KOPT-K1 (cell line): ENCODE data around the gene NCBP1.
"Not testable (repeated sequence)": the region's sequence is repeated elsewhere in the genome, so short reads cannot be mapped to it uniquely, and the experiment has no call there.

Experiments used
- H3K27ac ChIP-seq: fragments of 200-600 bp; sonication (generic); 2 replicates; pipeline ENCODE4 v1.5.1; 2016; ENCODE audit warnings: antibody characterized with exemption, mild to moderate bottlenecking, low read depth, low read length; ENCODE audit not compliant: poor library complexity, severe bottlenecking
- H3K36me3 ChIP-seq: fragments of 200-600 bp; sonication (generic); 2 replicates; pipeline ENCODE4 v1.5.1; 2017; ENCODE audit warnings: antibody characterized with exemption, mild to moderate bottlenecking, low read length, moderate library complexity; ENCODE audit not compliant: insufficient read depth
- H3K9me3 ChIP-seq: fragments of 200-600 bp; sonication (generic); 2 replicates; pipeline ENCODE4 v1.5.1; 2017; ENCODE audit warnings: antibody characterized with exemption, low read length, mild to moderate bottlenecking; ENCODE audit not compliant: insufficient read depth, poor library complexity, severe bottlenecking

Gene NCBP1, protein sequence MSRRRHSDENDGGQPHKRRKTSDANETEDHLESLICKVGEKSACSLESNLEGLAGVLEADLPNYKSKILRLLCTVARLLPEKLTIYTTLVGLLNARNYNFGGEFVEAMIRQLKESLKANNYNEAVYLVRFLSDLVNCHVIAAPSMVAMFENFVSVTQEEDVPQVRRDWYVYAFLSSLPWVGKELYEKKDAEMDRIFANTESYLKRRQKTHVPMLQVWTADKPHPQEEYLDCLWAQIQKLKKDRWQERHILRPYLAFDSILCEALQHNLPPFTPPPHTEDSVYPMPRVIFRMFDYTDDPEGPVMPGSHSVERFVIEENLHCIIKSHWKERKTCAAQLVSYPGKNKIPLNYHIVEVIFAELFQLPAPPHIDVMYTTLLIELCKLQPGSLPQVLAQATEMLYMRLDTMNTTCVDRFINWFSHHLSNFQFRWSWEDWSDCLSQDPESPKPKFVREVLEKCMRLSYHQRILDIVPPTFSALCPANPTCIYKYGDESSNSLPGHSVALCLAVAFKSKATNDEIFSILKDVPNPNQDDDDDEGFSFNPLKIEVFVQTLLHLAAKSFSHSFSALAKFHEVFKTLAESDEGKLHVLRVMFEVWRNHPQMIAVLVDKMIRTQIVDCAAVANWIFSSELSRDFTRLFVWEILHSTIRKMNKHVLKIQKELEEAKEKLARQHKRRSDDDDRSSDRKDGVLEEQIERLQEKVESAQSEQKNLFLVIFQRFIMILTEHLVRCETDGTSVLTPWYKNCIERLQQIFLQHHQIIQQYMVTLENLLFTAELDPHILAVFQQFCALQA

DNA sequence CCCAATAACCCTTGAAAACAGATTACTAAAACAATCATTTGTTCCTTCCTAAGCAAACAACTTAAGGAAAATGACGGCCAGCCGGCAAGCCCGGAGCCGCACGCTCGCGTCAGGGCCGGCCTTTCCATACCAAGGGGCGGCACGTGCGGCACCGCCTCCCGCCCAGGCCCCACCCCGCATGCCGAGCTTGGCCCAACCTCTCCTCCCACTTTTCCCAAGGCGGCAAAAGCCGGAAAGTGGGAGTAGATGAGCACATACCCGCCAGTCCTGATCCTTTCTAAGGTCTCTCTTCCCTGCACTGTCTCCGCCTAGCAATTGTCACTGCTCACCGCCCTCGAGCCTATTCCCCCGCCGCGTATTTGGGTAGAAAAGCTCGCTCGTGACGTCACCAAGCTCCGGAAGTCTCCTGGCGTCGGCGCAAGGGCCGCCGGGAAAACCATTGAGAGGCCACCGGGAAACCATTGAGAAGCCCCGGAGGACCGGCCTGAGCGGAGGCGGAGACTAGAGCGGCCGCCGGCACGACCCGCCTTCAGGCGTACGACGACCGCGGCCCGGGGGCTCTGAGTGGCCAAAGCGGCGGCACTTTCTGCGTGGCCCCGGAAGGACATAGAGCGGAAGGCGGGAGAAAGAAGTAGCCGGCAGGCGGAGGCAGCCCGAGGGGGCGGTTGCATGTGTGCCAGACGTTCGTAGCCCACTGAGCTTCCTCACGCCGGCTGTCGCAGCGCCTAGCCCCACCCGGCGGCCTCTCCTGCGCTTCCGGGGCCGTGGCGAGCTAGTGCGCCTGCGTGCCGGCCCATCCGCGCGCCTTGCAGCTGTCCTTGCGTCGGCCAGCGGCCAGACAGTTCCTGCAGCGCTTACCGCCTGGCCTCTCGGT is at the start of gene NCBP1, which contains the start of gene TSTD2:
Gene NCBP1 (plus strand): TSS at position 837 of the 874 bp plus-strand sequence. CDS start 61 bp downstream, outside the sequence.
Gene TSTD2 (minus strand): TSS at position 384 of the 874 bp plus-strand sequence. CDS start 5,806 bp downstream, outside the sequence.
- Histone ChIP-seq H3K9me3 (no peaks in the 10 kb centered on the region), H3K36me3 (peaks cover 16% of the 10 kb centered on the region), H3K27ac (peak within 1 kb of the TSS; percentile 87)

DNA sequence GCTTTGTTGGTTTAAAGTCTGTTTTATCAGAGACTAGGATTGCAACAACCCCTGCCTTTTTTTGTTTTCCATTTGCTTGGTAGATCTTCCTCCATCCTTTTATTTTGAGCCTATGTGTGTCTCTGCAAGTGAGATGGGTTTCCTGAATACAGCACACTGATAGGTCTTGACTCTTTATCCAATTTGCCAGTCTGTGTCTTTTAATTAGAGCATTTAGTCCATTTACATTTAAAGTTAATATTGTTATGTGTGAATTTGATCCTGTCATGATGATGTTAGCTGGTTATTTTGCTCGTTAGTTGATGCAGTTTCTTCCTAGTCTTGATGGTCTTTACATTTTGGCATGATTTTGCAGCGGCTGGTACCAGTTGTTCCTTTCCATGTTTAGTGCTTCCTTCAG is 48.8 kb upstream of the NCBP1 start:
- not testable (repeated sequence) for H3K27ac ChIP-seq, H3K9me3 ChIP-seq, H3K36me3 ChIP-seq

DNA sequence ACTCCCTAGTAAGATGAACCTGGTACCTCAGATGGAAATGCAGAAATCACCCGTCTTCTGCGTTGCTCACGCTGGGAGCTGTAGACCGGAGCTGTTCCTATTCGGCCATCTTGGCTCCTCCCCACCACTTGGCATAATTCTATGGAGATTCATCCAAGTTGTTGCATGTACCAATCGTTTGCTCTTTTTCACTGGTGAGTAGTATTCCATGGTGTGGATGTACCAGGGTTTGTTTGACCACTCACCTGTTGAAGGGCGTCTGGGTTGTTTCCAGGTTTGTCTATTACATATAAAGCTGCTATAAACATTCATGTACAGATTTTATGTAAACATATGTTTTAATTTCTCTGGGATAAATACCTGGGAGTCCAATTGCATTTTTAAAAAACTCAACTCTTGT is 46.7 kb upstream of the NCBP1 start:
- H3K27ac ChIP-seq, H3K36me3 ChIP-seq, H3K9me3 ChIP-seq: not testable (repeated sequence)

DNA sequence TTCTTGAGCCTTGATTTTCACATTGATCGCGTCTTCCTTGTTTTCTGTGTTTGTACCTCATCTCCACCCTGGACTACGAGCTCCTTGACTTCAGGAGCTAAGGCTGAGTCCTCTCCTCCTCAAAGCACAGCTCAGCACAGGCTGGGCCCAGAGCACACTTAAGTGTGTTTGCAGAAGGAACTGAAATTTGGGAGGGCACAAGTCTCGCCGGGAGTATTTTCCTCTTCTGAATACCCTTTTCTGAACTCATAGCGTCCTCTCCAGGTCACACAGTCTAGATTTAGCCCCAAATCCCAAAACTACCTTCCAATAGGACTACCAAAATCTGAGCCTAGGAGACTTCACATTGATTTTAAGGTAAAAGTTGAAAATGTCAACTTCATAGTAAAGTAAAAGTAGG is 42.1 kb upstream of the NCBP1 start:
- H3K27ac ChIP-seq = no peak overlapping the region
- no peaks in the 10 kb centered on the region for H3K36me3 ChIP-seq
- no peaks in the 10 kb centered on the region for H3K9me3 ChIP-seq

DNA sequence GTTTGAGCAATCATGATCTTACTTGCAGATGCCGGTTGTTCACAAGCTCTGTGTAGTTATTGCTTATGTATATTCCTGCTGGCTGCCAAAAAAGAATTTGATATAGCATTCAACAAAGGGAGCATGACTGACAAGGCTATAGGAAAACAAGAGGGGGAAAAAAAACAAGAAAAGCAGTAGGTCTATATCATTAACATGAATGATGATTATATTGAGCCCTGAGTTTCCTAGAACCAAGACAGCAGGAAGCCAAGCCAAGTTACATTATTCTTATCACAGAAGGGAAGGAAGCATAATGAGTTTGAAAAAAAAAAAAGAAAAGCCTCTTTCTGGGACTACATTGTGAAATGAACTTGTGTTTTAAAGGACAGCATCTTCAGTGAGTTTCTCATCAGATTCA is 41.5 kb upstream of the NCBP1 start:
- Histone ChIP-seq H3K36me3 (no peaks in the 10 kb centered on the region), H3K9me3 (no peaks in the 10 kb centered on the region)

DNA sequence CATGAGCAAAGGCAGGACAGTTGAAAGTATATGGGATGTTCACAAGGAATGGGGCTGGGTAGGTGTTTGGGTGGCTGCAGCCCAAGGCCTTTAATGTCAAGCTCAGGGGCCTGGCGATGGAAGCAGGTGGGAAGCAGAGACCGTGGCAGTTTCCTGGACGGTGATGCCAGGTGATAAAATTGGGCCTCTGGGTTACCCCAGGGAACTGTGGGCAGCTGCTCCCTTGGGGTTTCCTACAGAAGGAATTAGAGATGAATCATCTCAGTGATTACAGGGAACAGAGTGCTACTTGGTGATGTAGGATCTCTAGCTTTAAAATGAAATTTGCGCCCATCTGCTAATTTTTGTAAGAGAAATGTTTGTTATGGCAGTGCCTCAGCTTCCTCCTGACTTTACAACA is 39.7 kb upstream of the NCBP1 start:
- no peak overlapping the region for H3K27ac ChIP-seq
- no peaks in the 10 kb centered on the region for H3K36me3 ChIP-seq
- H3K9me3 ChIP-seq = no peaks in the 10 kb centered on the region

More for the DNA sequence above, 41.5 kb upstream of the NCBP1 start:
- no peak overlapping the region for H3K27ac ChIP-seq

DNA sequence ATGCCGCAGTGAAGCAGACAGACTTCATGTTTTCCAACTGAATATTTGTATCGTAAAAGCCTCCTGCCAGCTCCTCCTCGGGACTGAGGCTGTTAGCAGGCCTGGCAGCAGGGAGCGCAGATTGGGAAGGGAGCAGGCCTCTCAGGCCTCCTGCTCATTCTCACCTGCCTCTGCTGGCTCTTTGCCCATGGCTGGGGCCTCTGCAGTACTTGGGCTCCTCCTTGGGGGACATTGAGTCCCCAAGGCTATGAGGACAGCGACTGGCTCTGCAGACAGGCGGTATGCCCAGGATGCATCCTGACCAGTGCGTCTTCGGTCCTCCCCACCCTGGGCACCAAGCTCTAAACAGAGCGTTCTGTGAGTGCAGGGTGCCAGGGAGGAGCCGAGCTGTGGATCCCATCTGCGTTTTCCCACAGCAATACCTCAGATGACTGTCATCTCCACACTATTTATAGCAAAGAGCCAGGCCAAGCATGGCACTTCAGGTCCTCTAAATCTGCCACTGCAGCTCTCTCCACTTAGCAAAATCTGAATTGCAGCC is 39.2 kb upstream of the NCBP1 start:
- H3K36me3 ChIP-seq = peaks cover 2% of the 10 kb centered on the region; the same call in 1 of the 2 replicates
- no peak overlapping the region for H3K27ac ChIP-seq
- H3K9me3 ChIP-seq = no peaks in the 10 kb centered on the region

DNA sequence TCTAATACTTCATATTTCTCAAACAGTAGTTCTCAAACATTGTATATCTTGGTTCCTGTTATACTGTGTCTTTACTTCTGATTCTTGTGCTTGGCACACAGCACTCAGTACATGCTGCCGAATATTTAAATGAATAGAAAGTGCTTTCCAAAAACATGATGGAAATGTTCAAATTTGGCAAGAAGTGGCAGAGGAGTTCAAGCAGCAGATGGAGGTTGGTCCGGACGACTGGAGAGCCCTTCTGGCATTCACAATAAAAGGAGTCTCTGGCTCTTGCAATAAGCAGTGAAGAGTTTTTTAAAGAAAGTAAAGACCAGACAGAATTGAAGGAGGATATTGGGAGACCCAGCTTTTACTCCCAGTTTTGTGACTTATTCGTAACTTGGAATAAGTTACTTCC is 36.7 kb upstream of the NCBP1 start:
- Histone ChIP-seq H3K9me3 (no peaks in the 10 kb centered on the region), H3K27ac (no peak overlapping the region), H3K36me3 (peaks cover 27% of the 10 kb centered on the region)

DNA sequence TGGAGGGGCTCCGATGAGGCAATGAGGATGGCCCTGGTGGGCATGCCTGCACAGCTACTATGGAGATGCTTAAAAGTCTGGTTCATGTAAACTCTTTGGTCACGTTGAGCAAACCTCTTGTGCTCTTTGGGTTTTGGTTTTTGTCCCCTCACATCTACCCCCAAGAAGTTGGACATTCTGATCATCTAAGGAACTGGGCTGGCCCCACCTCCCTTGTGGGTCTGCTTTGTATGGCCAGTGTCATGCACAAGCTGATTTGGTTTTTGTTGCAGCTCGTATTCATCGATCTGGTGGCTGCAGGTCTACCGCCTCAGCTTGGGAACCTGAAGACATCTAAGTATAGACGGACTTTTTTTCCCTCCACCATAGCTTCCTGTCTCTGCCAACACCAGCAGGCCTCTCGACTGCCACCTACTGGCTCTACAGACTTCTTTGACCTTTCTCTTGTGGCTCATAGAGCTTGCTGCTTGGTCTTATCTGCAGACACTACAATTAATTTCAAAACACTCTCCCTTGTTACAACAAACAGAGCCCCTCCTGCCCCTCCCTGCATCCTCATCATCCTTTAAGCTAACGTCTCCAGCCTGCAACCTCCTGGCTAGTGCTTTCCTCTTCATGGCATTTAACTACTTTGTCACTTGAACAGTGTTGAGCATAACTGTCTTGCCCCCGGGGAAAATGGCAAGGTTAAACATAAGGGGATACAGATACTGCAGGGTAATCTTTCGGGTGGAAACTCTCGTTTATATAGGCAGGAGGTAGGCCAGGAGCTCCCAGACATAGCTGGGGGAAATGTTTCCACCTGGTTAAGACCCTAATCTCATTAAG is 34.9 kb upstream of the NCBP1 start:
- Histone ChIP-seq H3K9me3 (no peaks in the 10 kb centered on the region), H3K36me3 (peaks cover 45% of the 10 kb centered on the region), H3K27ac (no peak overlapping the region)

DNA sequence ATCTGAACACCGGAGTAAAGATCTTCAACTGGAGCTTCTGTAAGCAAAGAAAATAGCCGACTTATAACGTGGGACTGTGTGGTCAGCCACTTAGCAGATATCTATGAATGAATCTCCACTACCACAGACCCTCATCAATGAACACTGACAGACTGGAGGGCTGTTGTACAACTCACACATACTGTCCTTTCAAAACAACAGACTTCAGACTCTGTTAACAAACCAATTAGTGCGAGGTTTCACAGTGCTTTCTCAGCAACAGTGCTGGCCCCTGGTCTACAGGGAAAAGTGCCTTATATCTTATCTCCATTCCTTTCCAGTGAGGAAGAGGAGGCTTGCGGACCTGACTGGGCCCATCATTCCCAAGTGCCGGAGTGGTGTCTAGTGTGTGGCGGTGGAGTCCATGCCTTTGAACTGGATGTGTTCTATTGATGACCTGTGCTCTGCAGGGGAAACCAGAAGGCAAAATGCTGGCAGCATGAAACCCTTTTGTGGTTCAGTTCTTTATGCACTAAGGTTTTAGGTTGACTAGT is 34.2 kb upstream of the NCBP1 start:
- Histone ChIP-seq H3K9me3 (no peaks in the 10 kb centered on the region), H3K36me3 (peaks cover 52% of the 10 kb centered on the region), H3K27ac (no peak overlapping the region)

DNA sequence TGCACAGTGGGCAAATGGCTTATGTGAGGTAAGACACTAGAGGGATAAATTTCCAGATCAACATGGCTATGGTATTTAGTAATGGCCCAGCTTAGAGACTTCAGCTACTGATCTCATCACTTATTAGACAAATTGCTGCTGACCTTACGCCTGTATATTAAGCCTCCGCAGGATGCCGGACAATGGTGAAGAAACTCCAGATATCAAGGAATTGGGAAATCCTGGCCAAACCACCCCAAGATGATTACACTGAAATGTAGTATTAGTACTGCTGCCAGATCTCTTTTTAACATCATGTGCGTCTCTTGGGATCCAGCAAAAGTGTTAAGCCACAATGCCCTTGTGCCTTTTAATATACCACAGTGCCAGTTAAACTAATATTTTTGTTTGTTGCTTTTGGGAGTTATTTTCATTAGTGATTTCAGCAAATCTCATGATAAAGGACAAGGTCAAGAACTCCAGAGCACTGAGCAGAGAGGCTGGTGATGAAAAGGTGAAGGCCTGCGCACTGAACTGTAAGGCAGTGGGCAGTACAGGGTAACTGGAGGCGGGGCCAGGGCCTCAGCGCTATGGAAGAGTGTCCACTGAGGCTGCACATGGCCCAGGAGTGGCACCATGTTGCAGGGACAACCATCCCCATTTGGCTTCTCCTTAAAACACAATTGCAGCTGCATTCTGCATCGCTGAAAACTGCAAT is 32.9 kb upstream of the NCBP1 start:
- Histone ChIP-seq H3K27ac (no peak overlapping the region), H3K36me3 (peaks cover 65% of the 10 kb centered on the region)

DNA sequence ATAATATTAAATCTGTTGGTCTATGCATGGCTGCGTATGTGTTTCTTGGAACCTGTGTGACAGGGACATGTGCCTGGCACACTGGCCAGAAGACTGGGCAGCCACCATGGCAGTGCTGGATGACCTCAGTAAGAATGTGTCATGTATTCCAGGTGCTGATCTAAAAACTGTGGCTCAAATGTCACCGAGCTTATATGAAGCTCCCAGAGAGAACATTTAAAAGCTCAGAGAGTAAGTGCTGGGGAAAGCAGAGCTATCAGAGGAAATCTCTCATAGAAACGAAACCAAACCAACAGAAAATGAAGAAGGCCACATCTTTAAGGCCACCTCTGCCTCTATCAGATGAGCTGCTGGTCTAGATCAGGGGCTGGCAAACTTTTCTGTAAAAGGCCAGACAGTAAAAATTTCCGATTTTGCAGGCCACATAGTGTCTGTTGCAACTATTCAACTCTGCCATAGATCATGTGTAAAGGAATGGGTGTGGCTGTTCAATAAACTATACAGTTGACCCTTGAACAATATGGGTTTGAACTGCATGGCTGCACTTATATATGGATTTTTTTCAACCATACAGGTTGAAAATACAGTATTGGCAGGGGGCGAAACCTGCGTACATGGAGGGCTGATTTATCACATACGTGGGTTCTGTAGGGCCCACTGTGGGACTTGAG is 32.3 kb upstream of the NCBP1 start:
- no peaks in the 10 kb centered on the region for H3K9me3 ChIP-seq
- H3K36me3 ChIP-seq = peaks cover 72% of the 10 kb centered on the region
- H3K27ac ChIP-seq = no peak overlapping the region

More for the DNA sequence above, 32.9 kb upstream of the NCBP1 start:
- H3K9me3 ChIP-seq = no peaks in the 10 kb centered on the region

DNA sequence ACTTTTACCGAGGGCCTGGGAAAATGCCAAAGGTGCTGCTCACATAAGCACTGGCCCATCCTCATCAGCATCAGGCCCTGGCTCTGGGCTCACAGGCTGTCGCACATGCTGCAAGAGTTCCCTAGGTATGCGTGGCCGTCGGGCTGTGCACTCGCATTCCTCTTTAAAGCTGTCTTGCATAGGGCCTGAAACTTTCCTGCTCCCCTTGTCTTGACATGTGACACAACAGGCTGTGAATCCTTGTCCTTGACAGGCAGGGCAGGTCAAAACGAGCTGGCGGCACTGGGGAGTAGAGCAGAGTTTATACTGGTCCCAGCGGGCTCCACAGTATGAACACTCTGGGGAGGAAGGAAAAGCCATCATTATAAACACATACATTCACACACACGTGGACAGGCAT is 31.2 kb upstream of the NCBP1 start:
- peaks cover 82% of the 10 kb centered on the region for H3K36me3 ChIP-seq
- H3K27ac ChIP-seq = no peak overlapping the region
- no peaks in the 10 kb centered on the region for H3K9me3 ChIP-seq
